K562 (cell line): ENCODE measurements around the gene MYL5. TPM values are rescaled to one million over a fixed set of nuclear protein-coding genes. Genes with fewer than 3 reads are reported as not detected.

Experiments used
- ATAC-seq: fragments of 200-7000 bp; cut with Tn5 transposase; 3 replicates; pipeline ENCODE4 v1.9.1; 2020; ENCODE audit warnings: moderate library complexity
- BruUV-seq: library from RNA; stranded (reverse); fragments of 400-500 nt; replicated peaks from 2 replicates; lab custom pipeline; 2021; lab: Mats Ljungman, UMichigan
- CTCF ChIA-PET: fragments of 300-600 bp; formaldehyde crosslinking; extraction: SDS; loops from one replicate; lab custom pipeline; 2021; ENCODE audit warnings: low intra/inter-chr PET ratio; lab: Yijun Ruan, JAX
- POLR2A ChIA-PET: fragments of 300-600, 350-650 bp; sonication (Branson Sonifier 250); formaldehyde crosslinking; extraction: SDS; loops from one replicate; lab custom pipeline; 2021; ENCODE audit warnings: antibody characterized with exemption, inconsistent platforms; lab: Yijun Ruan, JAX
- DNase-seq, 4 experiments: peaks; one replicate each; pipeline versions ENCODE4 v3.0.0 to v3.0.0-alpha.2; 2011 to 2018; ENCODE audit warnings: low spot score in 3 of 4, mixed read lengths in 3 of 4; ENCODE audit errors: extremely low read depth in 1 of 4
- FAIRE-seq: peaks from 2 replicates; lab custom pipeline; 2011; peaks lifted over from hg19 to GRCh38; lab: Jason Lieb, UNC
- H2AFZ ChIP-seq: 2 replicates; pipeline ENCODE4 v1.6.0; 2011; ENCODE audit warnings: low read depth, low read length, control low read depth, inconsistent platforms
- H3K27ac ChIP-seq: fragments of 200-600 bp; 3 replicates; pipeline ENCODE4 v1.8.0; 2011; ENCODE audit warnings: low read depth, mild to moderate bottlenecking, control low read depth, inconsistent platforms, low read length, moderate library complexity, mixed read lengths; ENCODE audit errors: extremely low read depth
- H3K27me3 ChIP-seq, 2 experiments: fragments of 300-600 bp in 1 of 2; 2 replicates in 1 of 2; 3 replicates in 1 of 2; pipeline versions ENCODE4 v1.6.0 to v1.8.0; 2011; ENCODE audit warnings: inconsistent platforms in 2 of 2, low read length in 2 of 2, mild to moderate bottlenecking in 1 of 2, mixed read lengths in 1 of 2, moderate library complexity in 1 of 2; ENCODE audit not compliant: control insufficient read depth in 2 of 2, insufficient read depth in 2 of 2
- H3K36me3 ChIP-seq: fragments of 300-600 bp; 3 replicates; pipeline ENCODE4 v1.8.0; 2011; ENCODE audit warnings: mild to moderate bottlenecking, low read length, inconsistent platforms; ENCODE audit not compliant: control insufficient read depth, insufficient read depth
- H3K4me1 ChIP-seq, 2 experiments: fragments of 200-600 bp in 1 of 2; replicated peaks in 1 of 2; 2 replicates in 1 of 2; 3 replicates in 1 of 2; pipeline versions ENCODE4 v1.5.1 to v1.8.0; 2011; ENCODE audit warnings: inconsistent platforms in 2 of 2, low read length in 2 of 2, mild to moderate bottlenecking in 1 of 2, mixed read lengths in 1 of 2, moderate library complexity in 1 of 2; ENCODE audit not compliant: control insufficient read depth in 2 of 2, insufficient read depth in 2 of 2
- H3K4me2 ChIP-seq: 2 replicates; pipeline ENCODE4 v1.6.1; 2011; ENCODE audit warnings: low read length, control low read depth, inconsistent platforms, mixed read lengths; ENCODE audit not compliant: insufficient read depth
- H3K4me3 ChIP-seq: fragments of 200-600 bp; sonication (generic), shearing (Covaris generic); 2 replicates; pipeline ENCODE4 v1.5.1; 2016; ENCODE audit warnings: control low read depth, inconsistent platforms
- H3K79me2 ChIP-seq: fragments of 200-600 bp; 3 replicates; pipeline ENCODE4 v1.8.0; 2011; ENCODE audit warnings: low read length, inconsistent platforms; ENCODE audit not compliant: control insufficient read depth, insufficient read depth
- H3K9ac ChIP-seq, 2 experiments: 2 replicates each; pipeline versions ENCODE4 v1.6.0 to v1.6.1; 2011; ENCODE audit warnings: low read depth in 2 of 2, low read length in 2 of 2, control low read depth in 1 of 2, inconsistent platforms in 1 of 2, mild to moderate bottlenecking in 1 of 2, mixed read lengths in 1 of 2; ENCODE audit not compliant: insufficient read depth in 1 of 2
- H3K9me1 ChIP-seq: one replicate; pipeline ENCODE4 v1.6.0; 2011; ENCODE audit warnings: inconsistent platforms, mild to moderate bottlenecking, low read length, moderate library complexity; ENCODE audit not compliant: control insufficient read depth, insufficient read depth
- H3K9me3 ChIP-seq: replicated peaks from 2 replicates; pipeline ENCODE4 v1.5.1; 2011; ENCODE audit warnings: low read depth, low read length, inconsistent platforms; ENCODE audit not compliant: control insufficient read depth, insufficient read depth
- H4K20me1 ChIP-seq: replicated peaks from 2 replicates; pipeline ENCODE4 v1.6.1; 2011; ENCODE audit warnings: low read length, inconsistent platforms, mixed read lengths; ENCODE audit not compliant: control insufficient read depth, insufficient read depth
- IRF2 ChIP-seq: sonication (generic); formaldehyde crosslinking; IDR thresholded peaks from 2 replicates; pipeline ENCODE4 v1.8.1; 2022; ENCODE audit warnings: mild to moderate bottlenecking, missing genetic modification reagents
- KDM1A ChIP-seq, 2 experiments: fragments of 450-650 bp; IDR thresholded peaks; 2 replicates each; pipeline ENCODE4 v1.6.1; 2016; ENCODE audit warnings: mild to moderate bottlenecking in 2 of 2
- WGBS: fragments of 100-300 bp; shearing (Covaris generic); methylation state at CpG from one replicate; pipeline ENCODE4 v1.1.6; 2016; ENCODE audit warnings: low coverage, mixed read lengths; ENCODE audit not compliant: insufficient coverage; ENCODE audit errors: missing lambda C conversion rate; 5-methylcytosine and 5-hydroxymethylcytosine counted together
- in situ Hi-C: fragments of 300-500 bp; cut with MboI; formaldehyde crosslinking; loops from 4 replicates; pipeline ENCODE4 v1.15.0; 2018; ENCODE audit warnings: inconsistent platforms, mixed read lengths
- intact Hi-C: fragments of 100-400 bp; cut with micrococcal nuclease; formaldehyde crosslinking; loops from 2 replicates; pipeline ENCODE4 v1.14.2; 2022
- polyA plus RNA-seq, 8 experiments: library from polyadenylated mRNA; depleted of rRNA in 4 of 8; stranded (reverse) in 5 of 8; unstranded in 3 of 8; fragments of >200 nt; fragmentation: Nextera tagmentation in 2 of 8; fragmentation: Illumina TruSeq in 1 of 8; extraction: Ambion mirVana in 2 of 8; extraction: Trizol in 1 of 8; gene quantifications; 2 replicates each; pipeline versions ENCODE4 v1.2.1 to v1.2.3, GENCODE V29; 2011 to 2014; ENCODE audit warnings: inconsistent platforms in 1 of 8, missing spikeins in 1 of 8
- total RNA-seq, 7 experiments: library from RNA; depleted of rRNA in 6 of 7; stranded (reverse); fragments of >200 nt in 6 of 7; fragmentation: Illumina TruSeq in 2 of 7; extraction: Trizol in 2 of 7; gene quantifications; 2 replicates each; pipeline versions ENCODE4 v1.2.1 to v1.2.3, GENCODE V29; 2011 to 2021; ENCODE audit warnings: low replicate concordance in 1 of 7
- TF ChIP-seq, protein P1 (sequence below): fragments of 450-650 bp; formaldehyde crosslinking; IDR thresholded peaks from 2 replicates; pipeline ENCODE4 v1.4.0; 2022; ENCODE audit warnings: missing genetic modification characterization

MYL5 gene
- total and polyA plus RNA-seq, 9 of the 15 experiments (the other 6 are each of a cell fraction or from before 2014, with no cell fraction given) = 1.4 to 10.0 (median 4.1) TPM

GRCh38 chr4:658681-659667 is 15.4 kb upstream of the MYL5 start:
- no peak overlapping the region for H3K4me2 ChIP-seq

More at GRCh38 chr4:658681-659667, 15.4 kb upstream of the MYL5 start:
- peaks cover 3% of the 10 kb centered on the region; the same call in 1 of the 2 replicates for H3K9me3 ChIP-seq
- intact Hi-C loops = no loop called here
- TF ChIP-seq IRF2 (CRISPR knock-in tag) (no peak), KDM1A (IDR thresholded peaks at IDR 0.05) (peak in 1 of 2 experiments; percentile 84; a peak in 1 of 4 replicates)
- TF ChIP-seq, protein P1, sequence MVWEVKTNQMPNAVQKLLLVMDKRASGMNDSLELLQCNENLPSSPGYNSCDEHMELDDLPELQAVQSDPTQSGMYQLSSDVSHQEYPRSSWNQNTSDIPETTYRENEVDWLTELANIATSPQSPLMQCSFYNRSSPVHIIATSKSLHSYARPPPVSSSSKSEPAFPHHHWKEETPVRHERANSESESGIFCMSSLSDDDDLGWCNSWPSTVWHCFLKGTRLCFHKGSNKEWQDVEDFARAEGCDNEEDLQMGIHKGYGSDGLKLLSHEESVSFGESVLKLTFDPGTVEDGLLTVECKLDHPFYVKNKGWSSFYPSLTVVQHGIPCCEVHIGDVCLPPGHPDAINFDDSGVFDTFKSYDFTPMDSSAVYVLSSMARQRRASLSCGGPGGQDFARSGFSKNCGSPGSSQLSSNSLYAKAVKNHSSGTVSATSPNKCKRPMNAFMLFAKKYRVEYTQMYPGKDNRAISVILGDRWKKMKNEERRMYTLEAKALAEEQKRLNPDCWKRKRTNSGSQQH = no peak
- TF ChIP-seq, all 486 proteins: peak for 1
- 28% methylated on average over 32 of the region's 32 CpGs for WGBS
- DNase-seq = no peak
- no peaks in the 10 kb centered on the region for H3K79me2 ChIP-seq
- no peaks in the 10 kb centered on the region for H4K20me1 ChIP-seq
- in situ Hi-C loops = no loop called here
- H2AFZ ChIP-seq = no peak overlapping the region
- no peak overlapping the region for H3K4me3 ChIP-seq
- H3K36me3 ChIP-seq = no peaks in the 10 kb centered on the region
- no peak for ATAC-seq
- no peak overlapping the region for H3K27ac ChIP-seq
- H3K9ac ChIP-seq = no peak overlapping the region
- BruUV-seq = no TSS peak
- no peaks in the 10 kb centered on the region for H3K9me1 ChIP-seq
- FAIRE-seq = no peak
- ChIA-PET CTCF (no interaction called here), POLR2A (interaction anchor here (1.0 kb wide), 1 partner anchor 44 kb away, joined by 3 read pairs; no protein-coding TSS in a partner anchor)
- peaks cover 0 to 56% of the 10 kb centered on the region in 2 experiments; a peak in 2 of 5 replicates for H3K4me1 ChIP-seq
- H3K27me3 ChIP-seq = peaks cover 17 to 44% of the 10 kb centered on the region in 2 experiments; a peak in 4 of 5 replicates
